ENCODE results near the gene ATG10.

Gene ATG10

DNA sequence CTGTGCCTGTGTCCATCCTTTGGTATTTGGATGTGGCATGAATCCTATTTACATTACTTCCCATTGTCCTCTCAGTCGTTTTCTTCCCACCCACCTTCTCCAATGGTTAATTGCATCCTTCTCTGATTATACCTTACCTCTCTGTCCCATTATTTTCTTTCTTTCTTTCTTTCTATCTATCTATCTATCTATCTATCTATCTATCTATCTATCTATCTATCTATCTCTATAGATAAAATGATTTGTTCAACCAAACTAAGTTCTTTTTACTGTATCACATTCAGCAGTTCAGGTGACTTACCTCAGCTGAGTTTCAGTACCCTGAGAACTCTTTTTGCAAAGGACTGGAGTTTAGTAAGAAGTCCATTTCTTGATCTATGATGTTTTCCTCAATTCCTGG lies 225.7 kb downstream of the ATG10 start:
- TF ChIP-seq, protein P1, sequence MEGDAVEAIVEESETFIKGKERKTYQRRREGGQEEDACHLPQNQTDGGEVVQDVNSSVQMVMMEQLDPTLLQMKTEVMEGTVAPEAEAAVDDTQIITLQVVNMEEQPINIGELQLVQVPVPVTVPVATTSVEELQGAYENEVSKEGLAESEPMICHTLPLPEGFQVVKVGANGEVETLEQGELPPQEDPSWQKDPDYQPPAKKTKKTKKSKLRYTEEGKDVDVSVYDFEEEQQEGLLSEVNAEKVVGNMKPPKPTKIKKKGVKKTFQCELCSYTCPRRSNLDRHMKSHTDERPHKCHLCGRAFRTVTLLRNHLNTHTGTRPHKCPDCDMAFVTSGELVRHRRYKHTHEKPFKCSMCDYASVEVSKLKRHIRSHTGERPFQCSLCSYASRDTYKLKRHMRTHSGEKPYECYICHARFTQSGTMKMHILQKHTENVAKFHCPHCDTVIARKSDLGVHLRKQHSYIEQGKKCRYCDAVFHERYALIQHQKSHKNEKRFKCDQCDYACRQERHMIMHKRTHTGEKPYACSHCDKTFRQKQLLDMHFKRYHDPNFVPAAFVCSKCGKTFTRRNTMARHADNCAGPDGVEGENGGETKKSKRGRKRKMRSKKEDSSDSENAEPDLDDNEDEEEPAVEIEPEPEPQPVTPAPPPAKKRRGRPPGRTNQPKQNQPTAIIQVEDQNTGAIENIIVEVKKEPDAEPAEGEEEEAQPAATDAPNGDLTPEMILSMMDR (conservative IDR thresholded peaks at IDR 0.05), result no peak

DNA sequence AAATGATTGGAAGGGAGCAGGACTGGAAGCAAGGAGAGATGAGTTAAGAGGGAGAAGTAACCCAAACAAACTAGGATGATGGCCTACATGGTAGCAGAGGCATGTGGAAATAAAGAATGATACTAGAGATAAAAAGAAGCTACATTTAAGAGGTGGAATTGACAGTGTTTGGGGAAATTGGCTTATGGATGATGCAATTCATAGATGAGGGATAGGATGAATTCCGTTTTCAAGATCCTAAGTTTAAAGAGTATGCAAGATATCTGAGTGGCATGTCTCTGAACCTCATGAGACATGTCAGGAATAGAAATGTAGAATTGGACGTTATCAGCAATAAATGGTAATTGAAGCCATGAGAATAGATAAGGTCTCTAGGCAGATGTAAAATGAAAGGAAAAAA lies 232.7 kb downstream of the ATG10 start:
- TF ChIP-seq, protein P1 (conservative IDR thresholded peaks at IDR 0.05), result no peak
- no peak overlapping the region for H3K27ac ChIP-seq

More for the DNA sequence above, 225.7 kb downstream of the ATG10 start:
- H3K27ac ChIP-seq, result no peak overlapping the region

DNA sequence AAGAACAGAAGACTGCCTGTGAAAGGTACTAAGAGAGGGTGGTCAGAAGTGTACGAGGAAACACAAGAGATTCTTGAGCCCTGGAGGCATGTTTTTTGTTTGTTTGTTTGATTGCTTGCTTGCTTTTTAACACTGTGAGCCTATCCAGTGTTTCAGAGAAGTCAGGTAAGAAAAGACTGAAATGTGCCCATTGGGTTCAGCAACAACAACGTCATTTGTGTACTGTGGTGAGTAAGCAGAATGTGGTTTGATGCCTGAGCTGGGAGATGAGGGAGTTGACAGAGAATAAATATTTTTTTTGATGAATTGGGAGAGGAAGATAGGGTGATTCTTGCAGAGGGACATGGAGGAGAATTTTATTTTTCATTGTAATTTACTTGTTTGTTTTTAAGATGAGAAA lies 233.2 kb downstream of the ATG10 start:
- TF ChIP-seq, protein P1 (conservative IDR thresholded peaks at IDR 0.05), result no peak
- H3K27ac ChIP-seq, result no peak overlapping the region

DNA sequence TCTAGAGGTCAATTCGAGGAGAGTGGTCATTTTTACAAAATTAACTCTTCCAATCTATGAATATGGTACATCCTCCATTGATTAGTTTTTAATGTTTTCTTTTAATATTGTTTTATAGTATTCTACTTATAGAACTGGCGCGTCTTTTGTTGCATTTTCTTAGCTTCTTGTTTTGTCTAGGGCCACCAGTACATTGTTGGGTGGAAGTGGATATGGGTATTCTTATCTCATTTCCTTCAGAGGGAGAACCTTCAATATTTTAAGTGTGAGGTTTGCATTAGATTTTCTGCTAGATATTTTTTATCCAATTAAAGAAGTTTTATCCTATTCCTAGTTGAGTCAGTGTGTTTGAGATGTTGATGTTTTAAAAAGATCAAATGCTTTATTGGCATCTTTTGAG lies 236.5 kb downstream of the ATG10 start:
- TF ChIP-seq, protein P1 (conservative IDR thresholded peaks at IDR 0.05), result no peak
- no peak overlapping the region for H3K27ac ChIP-seq

DNA sequence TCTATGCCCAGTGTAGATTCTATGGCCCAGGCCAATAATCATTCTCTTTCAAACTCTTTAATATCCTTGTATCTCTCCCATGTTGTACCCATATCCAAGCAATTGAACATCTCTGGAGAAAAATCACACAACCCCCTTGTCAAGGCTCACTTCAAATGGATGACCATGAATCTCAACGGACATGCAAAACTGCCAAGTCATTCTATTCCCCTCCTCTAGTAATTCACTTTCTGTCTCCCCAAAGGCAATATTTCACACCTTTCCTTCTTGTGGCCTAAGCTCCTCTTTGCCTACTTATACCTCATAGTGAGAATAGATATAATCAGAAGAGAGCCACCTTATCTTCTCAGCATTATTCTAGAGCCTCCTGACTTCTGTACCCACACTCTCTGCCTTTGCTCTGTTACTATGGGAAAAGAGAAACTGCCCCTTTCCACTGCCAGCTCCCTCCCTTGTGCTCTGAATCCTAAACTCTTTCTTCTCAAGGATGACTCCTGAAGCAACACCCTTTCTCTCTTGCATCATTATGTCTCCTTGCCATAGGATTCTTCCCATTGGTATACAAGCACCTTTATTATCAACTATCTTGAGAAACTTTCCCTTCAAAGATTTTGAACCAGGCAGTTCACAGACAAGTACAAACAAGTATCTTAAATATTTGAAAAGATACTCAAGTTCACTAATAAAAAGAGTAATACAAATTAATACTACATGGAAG lies 240.2 kb downstream of the ATG10 start:
- TF ChIP-seq, protein P1 (conservative IDR thresholded peaks at IDR 0.05), result no peak
- H3K27ac ChIP-seq, result no peak overlapping the region

DNA sequence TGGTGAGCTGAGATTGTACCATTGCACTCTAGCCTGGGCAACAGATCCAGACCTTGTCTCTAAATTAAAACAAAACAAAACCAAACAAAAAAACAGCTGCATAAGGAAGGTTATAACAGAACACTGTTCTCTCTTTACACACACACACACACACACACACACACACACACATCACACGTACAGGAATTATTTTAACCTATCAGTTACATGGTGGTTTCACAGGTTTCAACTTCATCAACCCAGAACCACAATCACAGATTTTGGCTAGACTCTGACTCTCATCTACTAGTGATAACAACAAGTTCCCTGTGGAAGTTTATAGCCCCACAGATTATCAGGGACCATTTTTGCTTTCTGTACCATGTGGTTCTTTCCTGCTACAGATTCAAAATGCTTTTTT lies 246.1 kb downstream of the ATG10 start:
- H3K27ac ChIP-seq, result no peak overlapping the region
- TF ChIP-seq, protein P1 (conservative IDR thresholded peaks at IDR 0.05), result no peak

DNA sequence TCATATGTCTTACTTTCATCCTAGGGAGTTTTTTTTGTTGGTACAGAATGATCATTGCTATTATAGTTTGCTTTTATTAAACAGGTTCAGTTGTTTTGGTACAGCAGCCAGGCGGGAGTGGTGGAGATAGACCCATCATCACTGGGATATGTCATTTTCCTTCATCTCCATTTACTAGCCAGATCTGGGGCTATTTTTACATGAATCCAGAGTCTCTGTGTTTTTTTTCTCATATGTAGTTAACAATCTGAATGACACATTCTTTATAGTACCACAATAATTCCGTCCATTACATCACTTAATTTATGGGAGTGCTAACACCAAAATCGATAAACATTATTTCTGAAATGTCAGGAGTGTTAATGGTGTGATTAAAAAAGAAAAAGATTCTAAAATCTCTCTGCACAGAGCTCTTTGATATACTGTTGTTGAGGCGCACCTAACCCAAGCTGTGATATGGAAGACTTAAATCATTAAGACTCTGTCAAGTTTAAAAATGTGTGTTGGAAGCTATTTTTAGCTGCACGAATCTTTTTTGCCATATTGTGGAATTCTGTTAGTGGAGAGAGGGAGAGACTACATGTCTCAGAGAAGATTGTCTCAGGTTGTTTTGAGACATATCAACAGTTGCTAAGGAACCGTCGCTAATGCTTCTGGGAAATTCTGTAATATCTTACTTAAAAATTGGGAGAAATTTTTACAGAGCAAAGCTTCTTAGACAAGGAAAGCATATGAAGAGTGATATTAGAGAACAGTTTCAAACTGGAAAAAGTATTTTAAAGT lies 246.7 kb downstream of the ATG10 start:
- H3K27ac ChIP-seq, result no peak overlapping the region

More for the DNA sequence above, 246.7 kb downstream of the ATG10 start:
- TF ChIP-seq, protein P1 (conservative IDR thresholded peaks at IDR 0.05), result no peak
